ENCODE data around the gene ASB10.

DNA sequence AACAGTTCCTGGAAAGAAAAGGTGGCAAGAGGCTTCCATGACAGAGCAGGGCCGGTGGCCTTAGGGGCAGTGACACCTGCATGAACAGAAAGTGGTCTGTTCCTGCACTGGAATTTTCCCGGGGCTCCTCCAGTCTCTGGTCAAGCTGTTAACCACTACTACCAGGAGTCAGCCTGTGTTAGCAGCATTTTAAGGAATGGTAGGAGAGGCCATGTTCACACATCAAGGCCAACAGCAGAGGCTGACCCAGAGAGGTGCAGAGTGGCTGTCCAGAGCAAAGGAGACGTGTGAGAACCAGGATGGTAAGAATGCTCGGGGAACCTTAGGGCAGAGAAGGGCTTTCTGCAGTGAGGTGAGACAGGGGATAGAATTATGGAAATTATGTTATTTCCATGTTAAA is 14.7 kb upstream of the ASB10 start:
- TF ChIP-seq POLR2A (IDR thresholded peaks at IDR 0.05; ENCODE audit: low read length) = no peak
- TF ChIP-seq GATA1 (IDR thresholded peaks at IDR 0.05; ENCODE audit: low read depth, low read length) = no peak

All from erythroblast (primary cell).